Mesendoderm (in vitro differentiated cells): ENCODE results near the gene TNIK.

Experiments used
- DNase-seq: peaks from one replicate; pipeline ENCODE4 v3.0.0; 2013
- H2AK5ac ChIP-seq: 2 replicates; pipeline ENCODE4 v1.6.1; 2013; ENCODE audit warnings: low read length, inconsistent platforms
- H2BK120ac ChIP-seq: 2 replicates; pipeline ENCODE4 v1.6.1; 2013; ENCODE audit warnings: low read depth, mild to moderate bottlenecking, low read length, moderate library complexity, mixed read lengths
- H2BK15ac ChIP-seq: replicated peaks from 2 replicates; pipeline ENCODE4 v1.6.1; 2013; ENCODE audit warnings: low read depth, mild to moderate bottlenecking, moderate library complexity
- H2BK5ac ChIP-seq: 2 replicates; pipeline ENCODE4 v1.6.1; 2013; ENCODE audit warnings: low read length, inconsistent platforms
- H3K18ac ChIP-seq: 2 replicates; pipeline ENCODE4 v1.6.1; 2013; ENCODE audit warnings: mild to moderate bottlenecking, low read length, mixed read lengths
- H3K23ac ChIP-seq: one replicate; pipeline ENCODE4 v1.6.1; 2013; ENCODE audit warnings: low read length
- H3K27ac ChIP-seq: 2 replicates; pipeline ENCODE4 v1.5.1; 2013; ENCODE audit warnings: low read depth, mild to moderate bottlenecking, inconsistent platforms, low read length, moderate library complexity
- H3K27me3 ChIP-seq: 2 replicates; pipeline ENCODE4 v1.6.1; 2013; ENCODE audit warnings: low read length, control low read depth, mild to moderate bottlenecking, inconsistent platforms; ENCODE audit not compliant: insufficient read depth, poor library complexity
- H3K36me3 ChIP-seq: 2 replicates; pipeline ENCODE4 v1.6.1; 2013; ENCODE audit warnings: low read length, inconsistent platforms; ENCODE audit not compliant: control insufficient read depth, insufficient read depth
- H3K4ac ChIP-seq: one replicate; pipeline ENCODE4 v1.6.1; 2013; ENCODE audit warnings: low read depth, mild to moderate bottlenecking, low read length, moderate library complexity
- H3K4me1 ChIP-seq: 2 replicates; pipeline ENCODE4 v1.6.1; 2013; ENCODE audit warnings: low read depth, low read length, inconsistent platforms; ENCODE audit not compliant: control insufficient read depth
- H3K4me2 ChIP-seq: 2 replicates; pipeline ENCODE4 v1.6.1; 2013; ENCODE audit warnings: low read length
- H3K4me3 ChIP-seq: 2 replicates; pipeline ENCODE4 v1.5.1; 2013; ENCODE audit warnings: mild to moderate bottlenecking, low read length
- H3K56ac ChIP-seq: one replicate; pipeline ENCODE4 v1.6.1; 2013; ENCODE audit warnings: low read length
- H3K79me1 ChIP-seq: 2 replicates; pipeline ENCODE4 v1.6.1; 2013; ENCODE audit warnings: low read length, inconsistent platforms
- H3K79me2 ChIP-seq: 2 replicates; pipeline ENCODE4 v1.6.1; 2013; ENCODE audit warnings: mild to moderate bottlenecking, low read length; ENCODE audit not compliant: control insufficient read depth, insufficient read depth
- H3K9ac ChIP-seq: 2 replicates; pipeline ENCODE4 v1.6.1; 2013; ENCODE audit warnings: low read length, inconsistent platforms
- H4K5ac ChIP-seq: one replicate; pipeline ENCODE4 v1.6.1; 2013; ENCODE audit warnings: low read length
- H4K8ac ChIP-seq: one replicate; pipeline ENCODE4 v1.6.1; 2013; ENCODE audit warnings: low read depth, mild to moderate bottlenecking, control low read depth, low read length, moderate library complexity
- WGBS: extraction: QIAGEN DNeasy Blood & Tissue Kit; methylation state at CpG from one replicate; pipeline ENCODE4 v1.1.7; 2013; ENCODE audit warnings: low lambda C conversion rate, missing lambda C conversion rate; ENCODE audit not compliant: insufficient coverage; ENCODE audit errors: extremely low coverage; 5-methylcytosine and 5-hydroxymethylcytosine counted together

The TNIK gene

DNA sequence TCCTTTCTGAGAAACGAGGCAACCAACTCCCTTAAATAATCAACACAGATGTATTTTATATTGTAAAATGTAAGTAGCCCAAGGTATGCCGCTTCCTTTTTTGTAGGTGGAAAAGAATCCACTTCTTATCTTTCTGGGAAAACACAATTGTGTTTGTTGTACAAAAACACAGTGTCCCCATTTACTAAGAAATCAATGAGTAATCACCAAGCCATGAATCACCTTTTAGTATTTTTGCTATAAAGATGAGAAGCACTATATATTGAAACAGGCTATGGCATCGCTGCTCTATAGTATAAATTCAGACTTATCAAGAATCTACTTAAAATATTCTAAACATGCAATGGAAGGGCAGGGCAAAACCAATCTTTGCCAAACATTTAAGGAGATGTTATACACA lies 104.0 kb downstream of the TNIK start:
- Histone ChIP-seq H3K79me1 (no peaks in the 10 kb centered on the region), H3K4me2 (no peak overlapping the region), H3K23ac (no peak overlapping the region), H3K9ac (no peak overlapping the region), H2BK120ac (no peak overlapping the region), H2AK5ac (no peak overlapping the region), H3K27me3 (no peaks in the 10 kb centered on the region), H2BK15ac (no peak overlapping the region), H3K56ac (no peak overlapping the region), H3K36me3 (no peaks in the 10 kb centered on the region), H2BK5ac (no peak overlapping the region), H4K5ac (no peak overlapping the region), H3K79me2 (no peaks in the 10 kb centered on the region), H3K4me1 (peaks cover 5% of the 10 kb centered on the region), H4K8ac (no peak overlapping the region), H3K4ac (no peak overlapping the region), H3K4me3 (no peak overlapping the region), H3K27ac (no peak overlapping the region), H3K18ac (no peak overlapping the region)
- no peak for DNase-seq
- no CpG with 5 or more reads among the region's 3 CpGs for WGBS

- H3K4me3 ChIP-seq = no peak overlapping the region
- no peak overlapping the region for H3K9ac ChIP-seq
- H3K23ac ChIP-seq = no peak overlapping the region
- no peaks in the 10 kb centered on the region for H3K36me3 ChIP-seq
- no peaks in the 10 kb centered on the region for H3K79me2 ChIP-seq
- H2BK5ac ChIP-seq = no peak overlapping the region
- H4K5ac ChIP-seq = no peak overlapping the region
- no CpG with 5 or more reads among the region's 4 CpGs for WGBS
- H3K56ac ChIP-seq = no peak overlapping the region
- H3K4ac ChIP-seq = no peak overlapping the region
- DNase-seq = no peak
- H2BK120ac ChIP-seq = no peak overlapping the region
- H3K79me1 ChIP-seq = no peaks in the 10 kb centered on the region
- H3K4me2 ChIP-seq = no peak overlapping the region
- no peak overlapping the region for H4K8ac ChIP-seq
- H3K27me3 ChIP-seq = no peaks in the 10 kb centered on the region
- H3K18ac ChIP-seq = no peak overlapping the region
- H3K27ac ChIP-seq = no peak overlapping the region
- H3K4me1 ChIP-seq = peaks cover 5% of the 10 kb centered on the region
- H2AK5ac ChIP-seq = no peak overlapping the region
- no peak overlapping the region for H2BK15ac ChIP-seq
These were observed 105.3 kb downstream of the TNIK start for GRCh38 chr3:171354706-171355582.

- H2BK120ac ChIP-seq = no peak overlapping the region
- H3K4me2 ChIP-seq = no peak overlapping the region
- no peak overlapping the region for H3K9ac ChIP-seq
- no peak overlapping the region for H4K5ac ChIP-seq
- H2AK5ac ChIP-seq = peak overlapping the region; percentile 6
- no peak overlapping the region for H3K56ac ChIP-seq
- H3K36me3 ChIP-seq = no peaks in the 10 kb centered on the region
- no peaks in the 10 kb centered on the region for H3K79me1 ChIP-seq
- no peak overlapping the region for H3K4ac ChIP-seq
- H4K8ac ChIP-seq = no peak overlapping the region
- no peaks in the 10 kb centered on the region for H3K79me2 ChIP-seq
- peak overlapping the region; percentile 98 for H3K18ac ChIP-seq
- no peak for DNase-seq
- H2BK15ac ChIP-seq = peak overlapping the region; percentile 27
- peaks cover 8% of the 10 kb centered on the region for H3K4me1 ChIP-seq
- no peak overlapping the region for H3K23ac ChIP-seq
- no peak overlapping the region for H3K27ac ChIP-seq
- no peaks in the 10 kb centered on the region for H3K27me3 ChIP-seq
- H3K4me3 ChIP-seq = no peak overlapping the region
- WGBS = no CpG with 5 or more reads among the region's 5 CpGs
- no peak overlapping the region for H2BK5ac ChIP-seq
These were observed 106.0 kb downstream of the TNIK start for GRCh38 chr3:171354049-171354705.

DNA sequence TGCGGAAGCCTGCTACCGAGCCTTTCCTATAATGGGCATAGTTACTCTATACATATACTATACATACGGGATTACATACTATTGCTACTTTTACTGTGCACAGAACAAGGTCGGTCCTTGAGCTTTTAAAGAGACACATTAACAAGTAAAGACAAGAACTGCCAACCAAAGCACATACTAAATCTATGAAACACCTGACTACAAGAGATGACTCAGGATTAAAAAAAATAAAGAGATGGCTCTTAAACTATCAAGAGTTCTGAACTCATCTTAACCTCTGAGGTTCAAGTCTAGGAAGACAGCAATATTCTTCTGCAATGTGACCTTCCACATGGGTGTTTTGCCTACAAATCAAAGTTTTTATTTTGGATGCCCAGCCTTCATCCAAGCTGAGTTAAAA lies 106.8 kb downstream of the TNIK start:
- H3K27me3 ChIP-seq = no peaks in the 10 kb centered on the region
- WGBS = no CpG with 5 or more reads among the region's 4 CpGs
- H4K5ac ChIP-seq = no peak overlapping the region
- H2BK15ac ChIP-seq = no peak overlapping the region
- H3K4me2 ChIP-seq = no peak overlapping the region
- no peak overlapping the region for H3K23ac ChIP-seq
- no peak overlapping the region for H2BK120ac ChIP-seq
- DNase-seq = no peak
- no peak overlapping the region for H4K8ac ChIP-seq
- no peak overlapping the region for H3K18ac ChIP-seq
- H3K27ac ChIP-seq = no peak overlapping the region
- H3K36me3 ChIP-seq = no peaks in the 10 kb centered on the region
- H3K79me1 ChIP-seq = no peaks in the 10 kb centered on the region
- no peak overlapping the region for H3K9ac ChIP-seq
- no peaks in the 10 kb centered on the region for H3K79me2 ChIP-seq
- no peak overlapping the region for H3K4me3 ChIP-seq
- no peak overlapping the region for H2AK5ac ChIP-seq
- no peak overlapping the region for H3K56ac ChIP-seq
- H2BK5ac ChIP-seq = no peak overlapping the region
- H3K4ac ChIP-seq = no peak overlapping the region
- H3K4me1 ChIP-seq = peaks cover 8% of the 10 kb centered on the region

GRCh38 chr3:171352387-171352935 lies 107.7 kb downstream of the TNIK start:
- Histone ChIP-seq H3K4me1 (peaks cover 8% of the 10 kb centered on the region), H3K4me2 (no peak overlapping the region), H3K27me3 (no peaks in the 10 kb centered on the region), H3K4me3 (no peak overlapping the region), H3K79me2 (no peaks in the 10 kb centered on the region), H2BK5ac (no peak overlapping the region), H2AK5ac (no peak overlapping the region), H3K79me1 (no peaks in the 10 kb centered on the region), H3K36me3 (no peaks in the 10 kb centered on the region), H4K5ac (no peak overlapping the region), H3K4ac (no peak overlapping the region), H3K18ac (no peak overlapping the region), H2BK15ac (no peak overlapping the region), H3K9ac (no peak overlapping the region), H3K27ac (no peak overlapping the region), H4K8ac (no peak overlapping the region), H3K56ac (no peak overlapping the region), H3K23ac (no peak overlapping the region), H2BK120ac (no peak overlapping the region)
- DNase-seq = no peak
- WGBS = no CpG with 5 or more reads among the region's 2 CpGs
